HG03571 (cell line): ENCODE measurements around the gene IGSF3.

Source experiments
- ATAC-seq: cut with Tn5 transposase; IDR thresholded peaks from one replicate; pipeline ENCODE4 v1.9.1; 2021; ENCODE audit not compliant: unreplicated experiment

Gene IGSF3

GRCh38 chr1:116686723-116687352, 19.3 kb upstream of the IGSF3 start:
- no peak for ATAC-seq

- ATAC-seq, result no peak
Measured at GRCh38 chr1:116686175-116686574, 18.6 kb upstream of the IGSF3 start.

- no peak for ATAC-seq
Measured at GRCh38 chr1:116684575-116684974, 17.0 kb upstream of the IGSF3 start.

GRCh38 chr1:116682641-116683221, 15.2 kb upstream of the IGSF3 start:
- ATAC-seq, result no peak

- no peak for ATAC-seq
Measured at GRCh38 chr1:116681343-116681899, 13.9 kb upstream of the IGSF3 start.

- ATAC-seq, result no peak
Measured at GRCh38 chr1:116680752-116681151, 13.2 kb upstream of the IGSF3 start.

- no peak for ATAC-seq
Measured at GRCh38 chr1:116679828-116680628, 12.5 kb upstream of the IGSF3 start.

GRCh38 chr1:116679091-116679827, 11.7 kb upstream of the IGSF3 start:
- ATAC-seq, result no peak

GRCh38 chr1:116678732-116679090, 11.2 kb upstream of the IGSF3 start:
- no peak for ATAC-seq

GRCh38 chr1:116677474-116678062, 10.0 kb upstream of the IGSF3 start:
- ATAC-seq, result no peak

- ATAC-seq, result no peak
Measured at GRCh38 chr1:116676291-116676690, 8.8 kb upstream of the IGSF3 start.

- no peak for ATAC-seq
Measured at GRCh38 chr1:116674751-116675150, 7.2 kb upstream of the IGSF3 start.

- ATAC-seq, result no peak
Measured at GRCh38 chr1:116674011-116674531, 6.5 kb upstream of the IGSF3 start.

- ATAC-seq, result no peak
Measured at GRCh38 chr1:116671912-116672311, 4.4 kb upstream of the IGSF3 start.

- no peak for ATAC-seq
Measured at GRCh38 chr1:116671072-116671760, 3.7 kb upstream of the IGSF3 start.

- ATAC-seq, result no peak
Measured at GRCh38 chr1:116668277-116668676, 744 bp upstream of the IGSF3 start.

- ATAC-seq, result no peak
Measured at GRCh38 chr1:116667078-116667574, 407 bp downstream of the IGSF3 start.

GRCh38 chr1:116666187-116667077, 1.1 kb downstream of the IGSF3 start:
- ATAC-seq, result no peak

GRCh38 chr1:116664978-116665371, 2.6 kb downstream of the IGSF3 start:
- ATAC-seq, result no peak
